AG10803 (cell line): ENCODE measurements around the gene METTL9.

Experiments
- DNase-seq: peaks from one replicate; pipeline ENCODE4 v3.0.0; 2010; ENCODE audit warnings: low read depth
- H3K4me3 ChIP-seq: 2 replicates; pipeline ENCODE4 v1.5.1; 2011; ENCODE audit warnings: mild to moderate bottlenecking, low read length, control low read depth
- CTCF ChIP-seq: conservative IDR thresholded peaks from 2 replicates; pipeline ENCODE4 v1.5.1; 2011; ENCODE audit warnings: mild to moderate bottlenecking, low read length, control low read depth, inconsistent platforms

METTL9 gene

GRCh38 chr16:21703156-21703555 lies 103.8 kb downstream of the METTL9 start:
- TF ChIP-seq CTCF = no peak
- no peak for DNase-seq
- no peak overlapping the region for H3K4me3 ChIP-seq

GRCh38 chr16:21703589-21704174 lies 104.3 kb downstream of the METTL9 start:
- DNase-seq = no peak
- TF ChIP-seq CTCF = no peak
- H3K4me3 ChIP-seq = no peak overlapping the region

- DNase-seq = no peak
- no peak for TF ChIP-seq CTCF
- no peak overlapping the region for H3K4me3 ChIP-seq
These were observed 104.9 kb downstream of the METTL9 start for GRCh38 chr16:21704266-21704665.

GRCh38 chr16:21704733-21705132 lies 105.4 kb downstream of the METTL9 start:
- no peak for TF ChIP-seq CTCF
- H3K4me3 ChIP-seq = no peak overlapping the region
- no peak for DNase-seq
